ENCODE results near the gene PSMB4.
"Not testable (repeated sequence)": the region's sequence is repeated elsewhere in the genome, so short reads cannot be mapped to it uniquely, and the experiment has no call there.

The PSMB4 gene

GRCh38 chr1:151399324-151400171 lies at the start of gene PSMB4:
Gene PSMB4 (plus strand): TSS chr1:151399573. CDS start chr1:151399588, 15 bp downstream.
- peak; percentile 96 for DNase-seq

GRCh38 chr1:151350323-151350722 lies 49.0 kb upstream of the PSMB4 start:
- not testable (repeated sequence) for DNase-seq

- no peak for DNase-seq
Measured at GRCh38 chr1:151352021-151352718, 47.2 kb upstream of the PSMB4 start.

- no peak for DNase-seq
Measured at GRCh38 chr1:151356696-151357095, 42.7 kb upstream of the PSMB4 start.

- DNase-seq = no peak
Measured at GRCh38 chr1:151361883-151362282, 37.5 kb upstream of the PSMB4 start.

- no peak for DNase-seq
Measured at GRCh38 chr1:151362308-151363155, 36.8 kb upstream of the PSMB4 start.

DNA sequence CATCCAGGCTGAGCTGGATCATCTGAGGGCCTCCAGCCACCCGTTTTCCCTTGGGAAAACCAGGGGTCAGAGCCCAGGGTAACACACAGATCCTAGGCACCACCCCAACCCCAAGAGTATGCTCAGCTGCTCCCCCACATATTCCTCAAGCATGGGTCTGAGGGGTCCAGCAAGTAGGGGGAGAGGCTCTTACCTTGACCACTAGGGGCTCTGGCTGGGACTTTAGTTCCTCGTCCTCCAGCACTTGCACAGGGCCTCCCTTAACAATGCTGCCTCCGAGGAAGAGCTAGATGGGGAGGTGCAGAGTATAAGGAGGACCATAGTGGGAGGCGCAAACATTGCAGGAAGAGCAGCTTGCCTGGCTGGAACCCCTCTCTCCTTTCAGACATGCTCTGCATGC lies 34.4 kb upstream of the PSMB4 start:
- no peak for DNase-seq

GRCh38 chr1:151367658-151368392 lies 31.5 kb upstream of the PSMB4 start:
- no peak for DNase-seq

DNA sequence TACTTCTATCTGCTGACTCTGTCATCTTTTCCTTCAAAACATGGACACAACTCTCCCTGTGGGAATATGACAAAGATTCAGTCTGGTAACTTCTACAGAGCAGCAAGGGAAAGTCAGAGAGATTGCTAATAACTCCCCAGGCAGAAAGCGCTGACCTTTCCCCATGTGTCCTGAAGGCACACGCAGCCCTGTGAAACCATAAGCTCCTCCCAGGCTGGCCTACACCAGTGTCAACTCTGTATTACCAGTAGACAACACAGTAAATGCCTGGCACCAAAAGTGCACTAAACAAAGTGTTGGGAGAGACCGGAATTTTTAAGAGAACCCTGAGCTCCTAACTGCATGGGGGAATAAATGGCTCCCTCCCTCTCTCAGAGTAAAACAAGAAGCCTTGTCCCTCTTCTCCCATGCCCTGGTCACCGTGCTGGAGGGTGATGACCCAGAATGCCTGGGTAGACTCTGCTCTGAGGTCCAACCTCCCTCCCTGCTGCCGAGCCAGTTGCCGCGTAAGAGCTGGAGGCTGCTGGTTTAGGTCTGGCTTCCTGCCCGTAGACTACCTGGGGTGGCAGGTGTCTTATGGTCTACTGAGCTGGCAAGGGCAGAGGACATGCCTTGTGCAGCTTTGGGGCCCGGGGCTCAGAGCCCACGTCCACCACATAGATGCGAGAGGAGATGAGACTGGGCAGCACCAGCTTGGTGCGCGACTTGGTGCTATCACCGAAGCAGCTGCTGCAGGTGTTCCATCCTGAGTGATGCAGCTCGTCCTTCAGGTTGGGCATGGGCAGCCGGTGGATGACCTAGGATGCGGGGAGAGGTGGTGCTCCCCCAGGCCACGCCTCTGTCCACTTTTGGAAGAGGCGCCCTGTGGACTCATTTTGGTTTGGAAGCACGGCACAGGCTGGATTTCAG lies 30.7 kb upstream of the PSMB4 start:
- no peak for DNase-seq

DNA sequence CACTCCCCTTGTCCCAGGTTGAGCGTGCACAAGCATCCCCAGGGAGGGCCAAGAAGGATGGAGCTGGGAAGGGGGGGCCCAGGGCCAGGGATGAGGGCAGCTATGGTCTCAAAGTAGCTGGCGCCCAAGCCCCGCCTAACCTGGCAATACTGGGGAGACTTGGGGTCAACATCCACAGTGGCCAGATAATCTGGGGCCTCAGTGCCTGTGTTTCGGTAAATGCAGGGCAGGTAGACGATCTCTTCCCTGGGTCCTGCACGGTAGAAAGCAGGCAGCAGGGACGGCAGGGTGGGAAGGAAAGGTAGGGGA lies 30.1 kb upstream of the PSMB4 start:
- no peak for DNase-seq

- DNase-seq = no peak
Measured at GRCh38 chr1:151369621-151370048, 29.7 kb upstream of the PSMB4 start.

- DNase-seq = no peak
Measured at GRCh38 chr1:151370211-151370911, 29.0 kb upstream of the PSMB4 start.

GRCh38 chr1:151371370-151372057 lies 27.9 kb upstream of the PSMB4 start:
- DNase-seq = peak; percentile 71

- DNase-seq = peak; percentile 67
Measured at GRCh38 chr1:151372058-151372934, 27.1 kb upstream of the PSMB4 start, which contains the start of gene SELENBP1. Gene SELENBP1 (minus strand): TSS chr1:151372705. CDS start chr1:151372641, 64 bp downstream.

GRCh38 chr1:151373196-151373595 lies 26.2 kb upstream of the PSMB4 start:
- no peak for DNase-seq

DNA sequence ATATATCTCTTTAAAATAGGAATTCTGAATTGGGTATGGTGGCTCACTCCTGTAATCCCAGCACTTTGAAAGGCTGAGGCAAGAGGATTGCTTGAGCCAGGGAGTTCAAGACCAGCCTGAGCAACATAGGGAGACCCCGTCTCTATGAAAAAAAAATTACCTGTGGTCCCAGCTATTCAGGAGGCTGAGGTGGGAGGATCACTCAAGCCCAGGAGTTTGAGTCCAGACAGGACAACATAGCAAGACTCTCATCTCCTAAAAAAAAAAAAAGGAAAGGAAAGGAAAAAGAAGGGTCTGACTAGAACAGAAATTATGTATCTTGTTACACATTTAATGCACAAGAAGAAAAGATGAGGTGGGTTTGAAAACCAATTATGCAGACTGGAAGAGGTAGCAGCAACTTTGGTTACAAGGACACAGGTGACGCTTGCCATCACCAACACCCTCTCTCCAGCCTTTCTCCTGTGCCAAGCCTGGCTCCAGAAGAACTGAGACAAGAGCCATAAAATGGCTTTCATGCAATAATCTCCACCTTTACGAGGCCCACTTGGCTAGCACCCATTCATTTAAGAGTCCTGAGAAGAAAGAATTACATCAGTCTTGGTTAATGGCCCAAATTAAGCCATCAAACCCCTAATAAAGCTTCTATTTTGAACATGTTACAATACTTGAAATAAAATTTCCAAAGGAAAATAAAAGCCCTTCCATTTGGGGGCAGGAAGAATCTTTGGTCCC lies 22.1 kb upstream of the PSMB4 start:
- no peak for DNase-seq

DNA sequence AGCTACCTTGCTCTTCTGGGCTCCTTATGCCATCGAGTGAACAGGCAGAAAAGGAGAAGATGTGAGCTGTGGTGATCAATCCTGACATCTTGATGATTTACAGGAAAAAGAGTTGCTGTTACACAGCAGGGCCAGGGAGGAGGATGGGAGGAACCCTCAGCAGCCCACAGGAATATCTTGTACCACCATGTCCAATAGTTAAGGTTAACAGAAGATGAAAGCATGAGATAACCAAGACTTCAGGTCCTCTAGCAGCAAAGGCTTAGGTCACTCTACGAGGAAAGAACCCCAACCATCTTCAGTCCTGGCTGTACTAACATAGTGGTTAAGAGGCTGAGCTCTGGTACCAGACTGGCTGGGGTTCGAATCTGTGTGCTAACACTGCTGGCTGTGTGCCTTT lies 14.8 kb upstream of the PSMB4 start:
- no peak for DNase-seq

DNA sequence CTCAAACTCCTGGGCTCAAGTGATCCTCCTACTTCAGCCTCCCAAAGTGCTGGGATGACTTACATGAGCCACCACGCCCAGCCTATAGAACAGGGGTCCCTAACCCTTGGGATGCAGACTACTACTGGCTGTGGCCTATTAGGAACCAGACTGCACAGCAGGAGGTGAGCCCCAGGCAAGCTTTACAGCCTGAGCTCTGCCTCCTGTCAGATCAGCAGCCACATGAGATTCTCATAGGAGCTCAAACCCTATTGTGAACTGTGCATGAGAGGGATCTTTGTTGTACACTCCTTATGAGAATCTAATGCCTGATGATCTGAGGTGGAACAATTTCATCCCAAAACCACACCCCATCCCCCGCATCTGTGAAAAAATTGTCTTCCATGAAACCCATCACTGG lies 13.4 kb upstream of the PSMB4 start:
- no peak for DNase-seq
